HG02943 (cell line): ENCODE data around the gene RNF114.

Source experiments
- ATAC-seq: cut with Tn5 transposase; IDR thresholded peaks from one replicate; pipeline ENCODE4 v1.9.1; 2021; ENCODE audit warnings: mild to moderate bottlenecking, low read depth, moderate library complexity; ENCODE audit not compliant: unreplicated experiment

The RNF114 gene

DNA sequence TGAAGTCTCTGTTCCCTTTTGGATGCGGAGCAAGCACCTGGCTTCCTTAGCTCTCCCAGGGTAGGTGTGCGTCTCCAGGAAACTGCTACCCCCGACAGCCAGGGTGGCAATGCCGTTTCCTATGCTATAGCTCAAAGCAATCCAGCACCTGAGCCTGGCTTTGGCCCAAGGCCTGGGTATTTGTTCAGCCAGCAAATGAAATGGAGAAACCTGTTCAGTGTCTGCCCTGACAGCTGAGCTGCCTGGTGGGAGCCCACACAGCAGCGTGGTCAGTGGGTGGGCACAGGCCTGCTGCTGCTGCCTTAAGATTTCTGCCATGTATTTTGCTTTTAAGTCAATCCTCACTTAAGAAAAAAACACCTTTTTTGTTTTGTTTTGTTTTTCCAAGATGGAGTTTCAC, 34.6 kb upstream of the RNF114 start:
- ATAC-seq, result no peak

DNA sequence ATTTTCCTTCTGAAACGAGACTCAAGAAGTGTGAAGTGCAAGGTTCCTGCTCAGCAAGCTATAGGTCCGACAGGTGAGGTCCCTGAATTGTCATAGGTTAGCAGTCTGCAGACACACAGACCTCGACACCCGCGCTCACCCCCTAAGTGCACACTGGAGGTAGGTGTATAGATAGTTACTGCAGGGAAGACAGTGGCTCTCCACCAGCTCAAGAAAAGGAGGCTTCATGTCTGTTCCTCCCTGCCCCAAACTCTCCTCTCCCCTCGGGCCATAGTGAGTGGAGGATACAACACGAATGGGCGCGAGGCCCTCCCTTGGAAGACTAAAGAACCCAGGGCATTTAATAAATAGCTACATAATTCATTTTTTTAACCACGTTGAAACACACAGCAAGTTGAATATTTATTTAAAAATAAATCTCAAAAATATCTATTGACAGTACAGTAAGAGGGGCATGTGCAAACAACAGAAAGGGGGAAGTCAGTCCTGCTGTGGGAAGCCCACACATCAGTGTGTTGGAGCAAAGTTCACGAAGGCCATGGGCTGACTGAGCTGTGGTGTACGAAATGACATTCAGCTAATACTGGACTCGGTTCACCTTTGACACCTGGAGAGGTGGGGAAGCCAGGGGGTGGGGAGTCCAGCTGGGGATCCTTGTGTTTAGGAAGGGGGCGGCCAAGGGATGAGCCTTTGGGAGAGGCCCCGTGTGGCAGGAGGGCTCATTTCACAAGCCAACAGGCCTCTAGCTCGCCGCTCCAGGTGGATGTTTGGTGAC, 31.6 kb upstream of the RNF114 start:
- ATAC-seq, result no peak

DNA sequence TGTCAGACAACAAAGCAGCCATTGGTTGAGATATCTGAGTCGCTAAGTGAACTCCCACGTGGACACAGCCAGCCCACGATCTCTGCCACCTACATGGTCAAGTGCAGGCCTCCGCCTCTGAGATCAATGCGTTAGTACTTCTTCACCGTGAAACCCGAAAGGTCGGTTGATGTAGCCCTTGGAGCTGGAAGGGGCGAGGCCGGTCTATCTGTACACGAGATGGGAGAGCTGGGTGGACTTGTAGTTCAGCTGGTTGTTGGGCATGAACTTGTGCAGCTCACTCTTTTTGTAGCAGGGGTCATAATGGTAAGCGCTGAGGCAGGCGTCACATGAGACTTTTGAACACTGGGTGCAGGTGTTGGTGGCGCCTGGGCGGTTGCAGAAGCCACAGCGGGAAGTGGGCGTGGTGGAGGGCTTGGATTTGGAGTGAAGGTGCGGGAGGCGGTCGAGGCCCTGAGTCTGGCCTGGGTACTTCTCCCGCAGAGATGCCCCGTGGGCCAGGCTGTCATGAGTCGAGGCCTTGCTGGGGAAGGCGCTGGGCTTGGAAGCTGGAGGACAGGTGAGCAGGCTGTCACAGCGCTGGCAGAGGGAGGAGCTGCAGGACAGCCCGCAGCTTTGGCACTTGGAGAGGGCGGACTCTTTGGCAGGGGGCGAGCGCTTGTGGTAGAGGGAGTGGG, 30.6 kb upstream of the RNF114 start:
- no peak for ATAC-seq

DNA sequence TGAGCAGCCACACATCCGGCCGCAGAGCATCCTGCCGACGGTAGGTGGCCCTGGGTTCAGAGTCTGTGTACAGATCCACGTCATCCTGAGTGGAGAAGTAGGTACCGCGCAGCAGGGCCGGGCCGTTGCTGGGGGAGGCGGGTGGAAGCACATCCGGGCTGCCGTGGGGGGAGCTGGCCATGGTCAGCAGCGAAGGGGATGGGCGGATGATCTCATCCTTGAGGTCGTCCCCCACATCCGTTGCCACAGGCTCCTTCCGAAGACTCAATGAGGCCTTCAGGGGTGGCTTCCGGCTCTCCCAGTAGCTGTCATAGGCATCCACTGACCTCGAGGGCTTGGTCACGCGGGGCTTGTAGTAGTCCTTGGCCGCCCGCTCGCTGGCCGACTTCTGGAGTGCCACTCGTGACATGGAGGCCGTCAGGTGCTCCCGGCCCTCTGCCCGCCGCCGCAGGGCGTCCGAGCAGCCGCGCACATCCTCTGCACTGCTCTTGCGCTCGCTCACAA, 30.0 kb upstream of the RNF114 start:
- no peak for ATAC-seq

DNA sequence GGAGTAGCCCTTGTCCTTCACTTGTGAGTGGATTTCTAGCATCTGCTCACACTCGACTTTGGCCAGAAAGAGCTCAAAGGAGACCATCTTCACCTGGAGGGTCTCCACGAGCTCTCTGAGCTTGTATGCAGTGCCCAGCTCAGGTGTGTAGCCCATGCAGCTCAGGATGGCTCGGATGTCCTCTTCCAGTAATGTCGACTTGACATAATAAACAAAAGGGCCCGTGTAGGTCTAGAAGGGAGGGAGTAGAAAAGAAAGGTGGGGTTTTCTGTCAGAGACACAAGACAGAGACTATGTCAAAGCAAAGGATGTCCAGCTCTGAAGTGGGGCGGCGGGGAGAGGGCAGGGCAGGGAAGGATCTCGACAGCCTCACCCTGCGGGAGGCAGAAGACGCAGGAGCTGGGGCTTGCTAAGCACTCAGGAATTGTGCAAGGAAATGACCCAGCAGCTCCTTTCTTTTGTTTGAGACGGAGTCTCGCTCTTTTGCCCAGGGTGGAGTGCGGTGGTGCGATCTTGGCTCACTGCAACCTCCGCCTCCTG, 29.5 kb upstream of the RNF114 start:
- ATAC-seq, result no peak

DNA sequence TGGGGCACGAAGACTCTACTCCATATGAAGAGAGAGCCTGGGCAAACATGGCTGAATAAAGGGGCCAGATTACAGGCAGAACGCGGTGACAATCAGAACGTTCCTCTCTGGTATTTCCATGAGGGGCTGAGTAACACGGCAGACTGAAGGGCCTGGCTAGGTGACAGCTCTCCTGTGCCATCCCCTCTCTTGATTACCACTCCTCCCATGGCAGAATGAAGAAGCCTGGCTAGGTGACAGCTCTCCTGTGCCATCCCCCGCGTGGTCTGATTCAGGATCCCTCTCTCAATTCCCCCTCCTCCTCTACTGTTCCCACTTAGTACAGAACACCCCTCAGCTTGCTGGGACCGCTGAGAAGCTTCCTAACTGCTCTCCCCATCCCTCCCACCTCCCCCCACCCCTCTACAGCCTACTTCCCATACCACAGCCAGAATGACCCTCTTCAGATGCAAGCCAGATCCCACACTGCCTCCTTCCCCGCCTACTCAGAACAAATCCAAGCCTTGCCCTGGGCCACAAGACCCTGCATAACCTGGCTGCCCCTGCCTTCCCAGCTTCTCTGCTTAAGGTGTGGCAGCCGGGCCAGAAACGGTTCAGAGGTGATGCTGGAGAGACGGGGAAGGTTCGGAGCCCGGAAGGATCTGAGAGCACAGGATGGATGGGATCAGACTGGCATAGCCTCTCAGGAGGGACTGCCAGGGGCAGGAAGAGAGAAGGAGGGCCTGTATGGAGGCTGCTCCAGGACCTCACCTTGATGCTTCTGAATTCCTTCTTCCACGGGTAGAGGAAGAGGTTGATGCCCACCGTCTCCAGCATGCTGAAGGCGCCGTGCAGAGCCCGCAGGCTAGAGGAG, 28.6 kb upstream of the RNF114 start:
- no peak for ATAC-seq

DNA sequence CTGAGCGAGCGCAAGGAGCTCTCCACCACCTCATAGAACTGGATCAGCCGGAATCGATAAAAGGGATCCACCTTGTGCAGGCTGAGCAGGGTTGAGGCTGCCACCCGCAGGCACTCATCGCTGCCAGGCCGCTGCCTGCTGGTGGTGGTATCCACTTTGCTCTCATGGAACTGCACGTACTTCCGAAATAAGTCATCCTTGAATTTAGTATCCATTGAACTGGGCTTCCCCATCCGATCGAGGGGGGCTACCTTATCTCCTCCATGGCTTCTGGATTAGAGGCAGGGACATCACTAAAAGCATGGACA, 28.0 kb upstream of the RNF114 start:
- no peak for ATAC-seq

DNA sequence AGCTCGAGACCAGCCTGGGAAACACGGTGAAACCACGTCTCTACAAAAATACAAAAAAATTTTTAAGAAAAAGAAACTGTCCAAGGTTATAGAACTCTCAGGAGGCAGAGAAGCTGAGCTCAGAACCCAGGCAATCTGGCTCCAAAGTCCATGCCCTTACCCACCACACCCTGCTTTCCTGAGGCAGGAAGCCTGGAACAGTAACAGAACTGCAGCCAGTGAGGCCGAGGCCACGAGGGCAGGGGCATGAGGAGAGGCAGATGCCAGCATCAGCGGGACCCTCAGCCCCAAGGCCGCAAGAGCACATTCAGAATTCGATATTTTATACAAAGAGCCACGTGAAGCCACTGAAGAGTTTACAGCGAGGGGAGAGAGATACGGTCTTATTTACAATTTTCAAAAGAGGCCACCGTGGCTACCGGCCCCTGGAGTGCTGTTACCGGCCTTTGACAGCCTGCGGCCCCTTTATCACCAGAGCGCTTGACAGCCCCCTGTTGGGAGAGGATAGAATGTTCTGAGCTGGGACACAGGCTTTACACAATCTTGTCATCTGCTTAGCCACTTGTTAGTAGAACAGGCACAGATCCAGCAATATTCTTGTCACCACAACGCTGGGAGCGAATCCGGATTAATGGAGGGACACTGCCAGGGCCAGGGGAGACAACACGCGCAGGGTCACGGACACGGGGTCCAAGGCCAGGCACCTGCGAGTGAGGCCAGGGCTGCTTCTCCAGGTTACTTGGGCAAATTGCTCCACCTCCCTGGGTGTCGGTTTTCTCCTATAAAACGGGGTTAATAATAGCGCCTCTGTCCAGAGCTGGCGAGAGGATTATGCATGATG, 26.5 kb upstream of the RNF114 start:
- ATAC-seq, result no peak

DNA sequence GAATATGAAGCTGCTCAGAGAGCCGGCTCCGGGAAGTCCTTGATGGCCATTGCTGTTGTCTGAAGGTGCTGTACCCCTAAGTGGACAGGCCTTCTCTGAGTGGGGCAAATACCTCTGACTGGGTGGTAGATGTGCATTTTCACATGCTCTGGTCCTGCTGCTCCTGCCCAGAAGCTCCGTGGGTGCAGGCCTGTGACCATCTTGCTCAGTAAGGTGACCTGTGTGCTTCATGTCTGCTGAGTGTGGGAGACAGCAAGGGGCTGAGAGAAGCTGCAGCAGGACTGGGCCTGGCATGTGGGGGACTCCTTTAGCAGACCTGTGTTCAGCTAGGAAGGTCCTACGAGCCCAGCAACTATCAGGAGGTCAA, 25.9 kb upstream of the RNF114 start:
- ATAC-seq, result no peak

DNA sequence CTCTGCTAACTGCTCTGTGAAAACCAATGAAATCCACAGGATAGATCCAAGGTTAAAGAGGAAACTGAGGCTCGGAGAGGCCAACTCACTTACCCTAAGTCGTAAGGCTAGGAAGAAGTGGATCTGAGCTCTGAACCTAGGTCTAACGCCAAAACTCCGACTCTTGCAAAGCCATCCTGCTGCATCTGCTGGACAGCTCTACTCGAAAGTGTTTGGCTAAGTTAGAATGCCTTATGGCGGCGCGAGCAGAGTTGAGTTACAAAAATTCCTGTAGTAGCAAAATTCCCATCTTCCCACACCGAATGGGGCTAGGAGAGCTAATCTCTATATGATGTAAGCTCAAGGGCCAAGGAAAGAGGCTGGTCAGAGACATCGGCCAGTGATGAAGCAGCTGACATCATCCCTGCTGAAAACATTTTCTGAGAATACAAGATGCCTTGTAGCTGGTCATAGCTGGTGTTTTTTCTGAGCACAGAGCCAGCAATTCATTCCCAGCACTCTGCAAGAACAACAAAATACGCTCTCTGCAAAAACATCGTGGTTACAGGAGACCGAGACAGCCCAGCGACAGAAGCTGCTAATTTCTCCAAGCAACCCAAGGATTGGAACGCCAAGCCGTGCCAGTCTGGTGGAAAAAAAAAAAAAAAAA, 22.7 kb upstream of the RNF114 start:
- ATAC-seq, result no peak

DNA sequence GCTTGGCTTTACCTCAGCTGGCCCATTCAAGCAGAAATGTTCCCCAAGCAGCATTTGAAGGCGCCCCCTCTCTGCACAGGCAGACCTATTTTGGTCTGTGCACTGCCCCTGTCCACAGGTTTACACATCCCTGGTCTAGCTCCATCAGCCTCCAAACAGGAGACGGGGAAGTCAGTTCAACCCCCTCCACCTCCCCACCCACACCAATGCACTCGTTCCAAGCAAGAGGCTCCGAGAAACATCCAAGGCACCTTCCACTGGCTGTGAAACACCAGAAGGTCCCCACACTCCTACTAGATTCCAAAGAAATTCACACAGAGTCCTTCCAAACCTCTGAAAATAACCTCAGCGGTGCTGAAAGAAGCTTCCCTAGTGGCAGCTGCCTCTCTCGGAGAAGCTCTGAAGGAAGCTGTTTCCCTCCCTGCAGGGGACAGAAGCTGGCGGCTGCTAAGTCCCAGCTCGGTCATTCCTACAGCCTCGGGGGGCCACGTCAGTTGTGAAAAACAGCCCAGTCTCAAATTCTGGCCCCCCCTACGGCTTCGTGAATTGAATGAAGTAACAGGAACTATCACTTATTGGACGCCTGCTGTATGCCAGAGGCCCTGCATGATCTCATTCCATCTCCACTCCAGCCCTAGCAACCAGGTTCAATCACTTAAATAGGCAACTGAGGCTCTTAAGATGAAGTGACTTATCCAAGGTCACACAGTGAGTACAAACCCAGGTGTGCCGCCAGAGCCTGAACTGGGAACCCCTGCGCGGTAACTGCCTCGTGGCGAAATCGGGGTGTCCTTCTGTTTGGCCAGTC, 21.7 kb upstream of the RNF114 start:
- ATAC-seq, result no peak

DNA sequence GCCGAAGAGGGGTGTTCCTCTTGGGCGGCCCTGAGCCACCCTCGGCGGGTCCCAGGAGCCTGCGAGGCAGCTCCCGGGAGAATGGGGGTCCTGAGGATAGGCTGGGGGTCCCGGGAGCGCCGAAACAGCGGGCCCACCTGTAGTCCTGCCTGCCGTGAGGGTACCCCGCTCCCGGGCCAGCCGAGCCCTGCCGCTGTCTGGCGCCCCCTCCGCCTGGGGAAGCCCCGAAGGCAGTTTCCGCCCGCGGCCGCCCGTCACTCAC, 21.1 kb upstream of the RNF114 start:
- peak; percentile 32 for ATAC-seq

DNA sequence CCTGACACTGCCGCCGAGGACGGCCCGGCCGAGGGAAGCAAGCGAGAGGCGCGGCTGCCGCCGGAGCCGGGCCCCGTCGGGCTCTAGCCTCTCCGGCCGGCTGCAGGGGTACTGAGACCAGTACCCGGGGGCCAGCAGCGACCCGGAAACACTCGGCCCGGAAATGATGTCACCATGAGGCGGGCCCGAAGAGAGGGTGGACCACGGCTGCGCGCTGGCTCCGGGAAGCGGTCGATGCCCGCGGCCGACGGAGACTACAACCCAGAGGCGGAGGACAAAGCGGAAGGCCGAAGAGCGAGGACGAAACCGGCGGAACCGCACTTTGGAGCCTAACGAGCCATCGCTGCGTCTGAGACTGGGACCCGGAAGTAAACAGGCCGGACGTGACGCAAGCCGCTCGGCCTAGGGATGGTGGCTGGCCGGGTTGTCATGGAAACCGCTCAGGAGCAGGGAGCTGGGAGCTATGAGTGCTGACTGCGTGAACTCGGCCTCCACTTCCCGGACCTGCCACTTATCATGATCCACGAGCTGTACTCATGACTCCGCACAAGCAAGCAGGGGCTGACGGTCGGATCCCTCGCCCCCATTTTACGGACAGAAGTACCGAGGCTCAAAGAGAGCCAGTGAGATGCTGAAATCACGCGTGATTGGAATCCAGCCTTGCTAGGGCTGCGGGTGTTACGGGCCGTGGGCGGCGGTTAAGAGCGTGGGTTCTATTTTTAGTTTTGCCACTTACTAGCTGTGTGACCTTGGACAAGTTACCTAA, 20.6 kb upstream of the RNF114 start, which contains the start of gene SPATA2:
TSS of gene SPATA2 (minus strand) at position 150 of the 766 bp plus-strand sequence. CDS start 7,039 bp downstream, outside the sequence.
- ATAC-seq, result peak; percentile 84

DNA sequence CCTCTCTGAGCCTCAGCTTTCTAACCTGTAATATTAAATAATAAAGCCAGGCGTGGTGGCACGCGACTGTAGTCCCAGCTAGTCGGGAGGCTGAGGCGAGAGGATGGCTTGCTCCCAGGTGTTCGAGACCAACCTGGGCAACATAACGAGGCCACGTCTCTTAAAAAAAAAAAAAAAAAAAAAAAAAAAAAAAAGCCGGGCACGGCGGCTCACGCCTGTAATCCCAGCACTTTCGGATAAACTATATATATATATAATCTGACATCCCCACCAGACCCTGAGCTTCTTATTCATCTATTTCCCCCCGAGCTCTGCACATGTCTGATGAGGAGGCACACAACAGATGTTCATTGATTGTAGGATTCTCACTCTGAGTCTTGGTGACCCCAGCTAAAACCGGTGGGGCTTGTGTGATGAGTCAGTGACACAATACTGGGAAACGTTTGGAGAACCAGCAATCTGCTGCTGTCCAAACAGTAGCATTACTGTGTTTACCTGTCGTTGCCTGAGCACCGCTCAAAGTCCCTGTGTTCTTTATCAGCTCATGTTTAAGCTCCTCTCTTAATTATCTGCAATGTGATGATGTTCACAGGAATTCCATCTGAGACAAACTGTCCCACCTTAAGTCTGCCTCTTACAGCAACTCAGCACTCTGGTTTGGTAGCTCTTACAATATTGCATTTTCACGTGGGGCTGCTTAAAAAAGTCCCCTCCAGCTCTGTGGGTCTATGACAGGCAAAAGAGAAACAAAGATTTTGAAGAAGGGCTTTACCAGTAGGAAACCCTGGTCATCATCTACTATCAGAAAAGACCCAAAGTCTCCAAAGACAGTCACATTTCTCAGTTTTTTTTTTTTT, 19.8 kb upstream of the RNF114 start:
- no peak for ATAC-seq

DNA sequence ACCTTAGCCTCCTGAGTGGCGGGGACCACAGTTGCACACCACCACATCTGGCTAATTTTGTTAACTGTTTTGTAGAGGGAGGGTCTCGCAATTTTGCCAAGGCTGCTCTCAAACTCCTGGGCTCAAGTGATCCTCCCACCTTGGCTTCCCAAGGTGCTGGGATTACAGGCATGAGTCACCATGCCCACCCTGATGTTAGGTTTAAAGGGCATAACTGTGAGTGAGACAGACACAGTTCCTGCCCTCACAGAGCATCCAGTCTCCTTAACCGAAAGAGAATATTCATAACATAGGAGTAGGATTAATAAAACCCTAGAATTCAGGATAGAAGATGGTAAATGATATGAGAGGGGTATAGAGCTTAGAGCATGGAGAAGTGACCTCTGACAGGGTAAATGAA, 17.8 kb upstream of the RNF114 start:
- no peak for ATAC-seq

DNA sequence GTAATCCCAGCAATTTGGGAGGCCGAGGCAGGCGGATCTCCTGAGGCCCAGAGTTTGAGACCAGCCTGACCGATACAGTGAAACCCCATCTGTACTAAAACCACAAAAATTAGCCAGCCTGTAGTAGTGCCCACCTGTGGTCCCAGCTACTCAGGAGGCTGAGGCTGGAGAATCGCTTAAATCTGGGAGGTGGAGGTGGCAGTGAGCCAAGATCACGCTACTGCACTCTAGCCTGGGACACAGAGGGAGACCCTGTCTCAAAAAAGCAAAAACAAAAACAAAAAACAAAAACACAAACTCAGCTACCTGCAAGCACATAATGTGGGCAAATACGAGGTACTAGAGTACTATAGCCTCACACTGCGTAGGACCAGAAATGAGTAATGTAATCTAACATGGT, 17.2 kb upstream of the RNF114 start:
- no peak for ATAC-seq

DNA sequence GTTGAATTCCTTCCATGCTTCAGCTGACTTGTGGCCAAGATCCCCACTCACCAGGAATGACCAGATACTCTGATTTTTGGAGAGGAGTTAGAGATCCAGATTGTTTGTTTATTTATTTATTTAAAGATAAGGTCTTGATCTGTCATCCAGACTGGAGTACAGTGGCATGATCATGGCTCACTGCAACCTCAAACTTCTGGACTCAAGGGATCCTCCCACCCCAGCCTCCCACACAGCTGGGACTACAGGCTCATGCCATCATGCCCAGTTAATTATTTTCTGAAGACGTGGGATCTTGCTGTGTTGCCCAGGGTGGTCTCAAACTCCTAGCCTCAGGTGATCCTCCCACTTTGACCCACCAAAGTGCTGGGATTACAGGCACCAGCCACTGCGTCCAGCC, 16.7 kb upstream of the RNF114 start:
- ATAC-seq, result no peak
